Mucosa of descending colon (tissue), 3 donors: ENCODE data around the gene MNDA. TPM values are rescaled to one million over a fixed set of nuclear protein-coding genes. Genes with fewer than 3 reads are reported as not detected.
"Not testable (repeated sequence)": the region's sequence is repeated elsewhere in the genome, so short reads cannot be mapped to it uniquely, and the experiment has no call there.

Source experiments
- ATAC-seq: fragments of 200-7000 bp; cut with Tn5 transposase; one replicate; pipeline ENCODE4 v1.9.1; 2020; ENCODE audit warnings: mild to moderate bottlenecking, moderate library complexity
- DNase-seq, 3 donors: peaks; one replicate each; pipeline ENCODE4 v3.0.0-alpha.2; 2020
- H3K36me3 ChIP-seq: fragments of 200-600 bp; one replicate; pipeline ENCODE4 v1.8.0; 2021; ENCODE audit warnings: low read depth, mild to moderate bottlenecking
- H3K4me1 ChIP-seq: fragments of 200-600 bp; one replicate; pipeline ENCODE4 v1.8.0; 2021; ENCODE audit warnings: low read depth, mild to moderate bottlenecking
- H3K4me3 ChIP-seq: fragments of 200-600 bp; one replicate; pipeline ENCODE4 v1.8.0; 2021; ENCODE audit warnings: mild to moderate bottlenecking
- H3K9me3 ChIP-seq: fragments of 200-600 bp; one replicate; pipeline ENCODE4 v1.8.0; 2021; ENCODE audit warnings: mild to moderate bottlenecking
- CTCF ChIP-seq: fragments of 200-600 bp; IDR thresholded peaks from one replicate; pipeline ENCODE4 v1.8.0; 2022; ENCODE audit warnings: antibody characterized with exemption, mild to moderate bottlenecking
- intact Hi-C, 2 donors: fragments of 100-400 bp; cut with DNase I in 1 of 2; cut with micrococcal nuclease in 1 of 2; formaldehyde crosslinking; loops; one replicate each; pipeline versions ENCODE4 v1.11.0 to v1.11.1; 2022; cut with DNase I, micrococcal nuclease
- total RNA-seq, 3 donors: library from RNA; stranded (reverse); fragmentation: NEBNext Ultra II Directional in 2 of 3; extraction: Animal tissue kit (Norgen Biotek cat#: 25700) in 2 of 3; gene quantifications; one replicate each; pipeline versions ENCODE4 v1.2.1 to v1.2.4, GENCODE V29; 2021 to 2023
- donor health status: DM: no; HTN: no; CAD: no; lungs with moderate emphysema.
- donor health status: DM: no; HTN: no; CAD: no.
- donor health status: DM: no; HTN: yes; CAD: no.

Gene MNDA
- total RNA-seq, 3 donors from 2014 or later: 1.2 to 5.7 (median 3.8) TPM

- no peak for DNase-seq
- H3K9me3 ChIP-seq: peaks cover 5% of the 10 kb centered on the region
- no peak for ATAC-seq
- H3K4me3 ChIP-seq: no peak overlapping the region
- intact Hi-C loops: no loop called here
- TF ChIP-seq CTCF: no peak
- no peaks in the 10 kb centered on the region for H3K4me1 ChIP-seq
- no peaks in the 10 kb centered on the region for H3K36me3 ChIP-seq
Measured at GRCh38 chr1:158836038-158836437, 4.9 kb downstream of the MNDA start.

- peaks cover 5% of the 10 kb centered on the region for H3K9me3 ChIP-seq
- no peaks in the 10 kb centered on the region for H3K36me3 ChIP-seq
- DNase-seq (no peak), ATAC-seq (no peak)
- no peak overlapping the region for H3K4me3 ChIP-seq
- intact Hi-C loops: no loop called here
- TF ChIP-seq CTCF: no peak
- no peaks in the 10 kb centered on the region for H3K4me1 ChIP-seq
Measured at GRCh38 chr1:158838660-158839059, 7.5 kb downstream of the MNDA start.

- no peaks in the 10 kb centered on the region for H3K36me3 ChIP-seq
- intact Hi-C loops: no loop called here
- H3K9me3 ChIP-seq: peaks cover 5% of the 10 kb centered on the region
- no peak for TF ChIP-seq CTCF
- no peak for DNase-seq
- no peak for ATAC-seq
- H3K4me1 ChIP-seq: no peaks in the 10 kb centered on the region
- H3K4me3 ChIP-seq: no peak overlapping the region
Measured at GRCh38 chr1:158839566-158839965, 8.4 kb downstream of the MNDA start.

GRCh38 chr1:158840236-158840635 is 9.1 kb downstream of the MNDA start:
- no peak for ATAC-seq
- Histone ChIP-seq H3K4me3 (no peak overlapping the region), H3K4me1 (no peaks in the 10 kb centered on the region)

GRCh38 chr1:158864595-158864994 is 33.4 kb downstream of the MNDA start:
- H3K9me3 ChIP-seq: no peaks in the 10 kb centered on the region
- H3K4me1 ChIP-seq: no peaks in the 10 kb centered on the region
- DNase-seq (no peak), ATAC-seq (no peak)
- H3K36me3 ChIP-seq: no peaks in the 10 kb centered on the region
- no peak overlapping the region for H3K4me3 ChIP-seq
- intact Hi-C loops: no loop called here
- TF ChIP-seq CTCF: no peak

More at GRCh38 chr1:158840236-158840635, 9.1 kb downstream of the MNDA start:
- H3K36me3 ChIP-seq: no peaks in the 10 kb centered on the region
- intact Hi-C loops: no loop called here
- no peak for DNase-seq
- peaks cover 2% of the 10 kb centered on the region for H3K9me3 ChIP-seq
- no peak for TF ChIP-seq CTCF

GRCh38 chr1:158870438-158870837 is 39.3 kb downstream of the MNDA start:
- H3K4me1 ChIP-seq, intact Hi-C loops, H3K36me3 ChIP-seq, H3K4me3 ChIP-seq, DNase-seq, ATAC-seq, H3K9me3 ChIP-seq: not testable (repeated sequence)
